Liver (tissue), 9 donors: ENCODE data around the gene CLCF1. TPM values are rescaled to one million over a fixed set of nuclear protein-coding genes. Genes with fewer than 3 reads are reported as not detected.

Experiments
- DNase-seq: peaks from one replicate; pipeline ENCODE4 v3.0.0-alpha.2; 2017; ENCODE audit warnings: low spot score
- H3K27ac ChIP-seq, 2 donors: one replicate each; pipeline ENCODE4 v1.7.0; 2013; ENCODE audit warnings: inconsistent platforms in 2 of 2, low read length in 2 of 2, control low read depth in 1 of 2, low read depth in 1 of 2, mild to moderate bottlenecking in 1 of 2
- H3K27me3 ChIP-seq, 4 donors: one replicate each; pipeline versions ENCODE4 v1.6.1 to v1.7.0; 2013; ENCODE audit warnings: low read length in 3 of 4, inconsistent platforms in 1 of 4, mild to moderate bottlenecking in 1 of 4, moderate library complexity in 1 of 4; ENCODE audit not compliant: control insufficient read depth in 4 of 4, insufficient read depth in 4 of 4
- H3K36me3 ChIP-seq, 4 donors: one replicate each; pipeline versions ENCODE4 v1.6.1 to v1.7.0; 2013; ENCODE audit warnings: low read length in 3 of 4, mild to moderate bottlenecking in 3 of 4, low read depth in 1 of 4, moderate library complexity in 1 of 4; ENCODE audit not compliant: control insufficient read depth in 4 of 4, insufficient read depth in 3 of 4
- H3K4me1 ChIP-seq, 4 donors: one replicate each; pipeline versions ENCODE4 v1.6.1 to v1.7.0; 2013; ENCODE audit warnings: low read length in 3 of 4, mild to moderate bottlenecking in 3 of 4, moderate library complexity in 1 of 4; ENCODE audit not compliant: control insufficient read depth in 4 of 4, insufficient read depth in 4 of 4
- H3K4me3 ChIP-seq, 3 donors: one replicate each; pipeline versions ENCODE4 v1.6.1 to v1.7.0; 2013; ENCODE audit warnings: low read length in 3 of 3, control low read depth in 1 of 3, low read depth in 1 of 3, mild to moderate bottlenecking in 1 of 3
- H3K9ac ChIP-seq, 2 donors: one replicate each; pipeline ENCODE4 v1.7.0; 2013; ENCODE audit warnings: low read length in 2 of 2, mild to moderate bottlenecking in 2 of 2, moderate library complexity in 2 of 2, control low read depth in 1 of 2, low read depth in 1 of 2
- H3K9me3 ChIP-seq, 4 donors: one replicate each; pipeline versions ENCODE4 v1.6.1 to v1.7.0; 2013; ENCODE audit warnings: low read length in 3 of 4; ENCODE audit not compliant: control insufficient read depth in 4 of 4
- ATF3 ChIP-seq: IDR thresholded peaks from 2 replicates; pipeline ENCODE4 v1.6.1; 2016; ENCODE audit warnings: antibody characterized with exemption
- EGR1 ChIP-seq, 2 donors: IDR thresholded peaks; 2 replicates each; pipeline ENCODE4 v1.6.1; 2016 to 2018; ENCODE audit warnings: antibody characterized with exemption in 2 of 2, low read depth in 2 of 2
- FOXA1 ChIP-seq: IDR thresholded peaks from 2 replicates; pipeline ENCODE4 v1.6.1; 2016; ENCODE audit warnings: antibody characterized with exemption
- FOXA2 ChIP-seq: IDR thresholded peaks from 2 replicates; pipeline ENCODE4 v1.6.1; 2016; ENCODE audit warnings: antibody characterized with exemption
- GABPA ChIP-seq, 2 donors: IDR thresholded peaks in 1 of 2; conservative IDR thresholded peaks in 1 of 2; 2 replicates each; pipeline ENCODE4 v1.6.1; 2016; ENCODE audit warnings: antibody characterized with exemption in 2 of 2, mild to moderate bottlenecking in 1 of 2, moderate library complexity in 1 of 2
- HNF4A ChIP-seq, 2 donors: conservative IDR thresholded peaks; 2 replicates each; pipeline ENCODE4 v1.6.1; 2016; ENCODE audit warnings: antibody characterized with exemption in 2 of 2, mild to moderate bottlenecking in 2 of 2
- HNF4G ChIP-seq: IDR thresholded peaks from 2 replicates; pipeline ENCODE4 v1.6.1; 2016; ENCODE audit warnings: antibody characterized with exemption
- JUND ChIP-seq, 2 donors: IDR thresholded peaks; 2 replicates each; pipeline ENCODE4 v1.6.1; 2016; ENCODE audit warnings: antibody characterized with exemption in 2 of 2
- NR2F2 ChIP-seq: IDR thresholded peaks from 2 replicates; pipeline ENCODE4 v1.6.1; 2016; ENCODE audit warnings: antibody characterized with exemption
- RAD21 ChIP-seq, 2 donors: IDR thresholded peaks; 2 replicates each; pipeline ENCODE4 v1.6.1; 2016; ENCODE audit warnings: antibody characterized with exemption in 2 of 2, mild to moderate bottlenecking in 2 of 2
- REST ChIP-seq: IDR thresholded peaks from 2 replicates; pipeline ENCODE4 v1.6.1; 2016; ENCODE audit warnings: antibody characterized with exemption, mild to moderate bottlenecking
- RXRA ChIP-seq, 2 donors: IDR thresholded peaks; 2 replicates each; pipeline ENCODE4 v1.6.1; 2017 to 2018; ENCODE audit warnings: antibody characterized with exemption in 2 of 2, mild to moderate bottlenecking in 1 of 2
- SP1 ChIP-seq: IDR thresholded peaks from 2 replicates; pipeline ENCODE4 v1.6.1; 2018; ENCODE audit warnings: antibody characterized with exemption, mild to moderate bottlenecking
- TAF1 ChIP-seq: conservative IDR thresholded peaks from 2 replicates; pipeline ENCODE4 v1.6.1; 2016; ENCODE audit warnings: antibody characterized with exemption, mild to moderate bottlenecking
- YY1 ChIP-seq: IDR thresholded peaks from 2 replicates; pipeline ENCODE4 v1.6.1; 2016; ENCODE audit warnings: antibody characterized with exemption, mild to moderate bottlenecking
- ZBTB33 ChIP-seq: IDR thresholded peaks from 2 replicates; pipeline ENCODE4 v1.6.1; 2016; ENCODE audit warnings: antibody characterized with exemption
- WGBS: extraction: QIAGEN DNeasy Blood & Tissue Kit; methylation state at CpG from one replicate; pipeline ENCODE4 v1.1.7; 2013; 5-methylcytosine and 5-hydroxymethylcytosine counted together
- polyA plus RNA-seq, 2 donors: library from polyadenylated mRNA; stranded (reverse) in 1 of 2; unstranded in 1 of 2; fragments of 200-250 nt in 1 of 2; fragments of >200 nt in 1 of 2; fragmentation: Nextera tagmentation in 1 of 2; extraction: Ambion mirVana in 1 of 2; gene quantifications; one replicate each; pipeline versions ENCODE4 v1.2.1 to v1.2.3, GENCODE V29; 2013 to 2015
- total RNA-seq, 2 donors: library from RNA; depleted of rRNA; stranded (reverse); fragments of >200 nt; gene quantifications; one replicate each; pipeline ENCODE4 v1.2.3, GENCODE V29; 2014
- TF ChIP-seq, protein P1 (sequence below): IDR thresholded peaks from 2 replicates; pipeline ENCODE4 v1.6.1; 2016; ENCODE audit warnings: antibody characterized with exemption
- TF ChIP-seq, protein P2 (sequence below): fragments of 150-350 bp; IDR thresholded peaks from 2 replicates; pipeline ENCODE4 v1.5.1; 2017; ENCODE audit warnings: improper control_type of control experiment, low read depth, low read length; ENCODE audit not compliant: missing input control
- donor health status: healthy.
- donor health status: healthy.
- donor health status: healthy.
- donor health status: healthy.
- donor health status: healthy.

The CLCF1 gene
- total and polyA plus RNA-seq, 4 donors, result 0.14 to 1.8 (median 0.20) TPM

DNA sequence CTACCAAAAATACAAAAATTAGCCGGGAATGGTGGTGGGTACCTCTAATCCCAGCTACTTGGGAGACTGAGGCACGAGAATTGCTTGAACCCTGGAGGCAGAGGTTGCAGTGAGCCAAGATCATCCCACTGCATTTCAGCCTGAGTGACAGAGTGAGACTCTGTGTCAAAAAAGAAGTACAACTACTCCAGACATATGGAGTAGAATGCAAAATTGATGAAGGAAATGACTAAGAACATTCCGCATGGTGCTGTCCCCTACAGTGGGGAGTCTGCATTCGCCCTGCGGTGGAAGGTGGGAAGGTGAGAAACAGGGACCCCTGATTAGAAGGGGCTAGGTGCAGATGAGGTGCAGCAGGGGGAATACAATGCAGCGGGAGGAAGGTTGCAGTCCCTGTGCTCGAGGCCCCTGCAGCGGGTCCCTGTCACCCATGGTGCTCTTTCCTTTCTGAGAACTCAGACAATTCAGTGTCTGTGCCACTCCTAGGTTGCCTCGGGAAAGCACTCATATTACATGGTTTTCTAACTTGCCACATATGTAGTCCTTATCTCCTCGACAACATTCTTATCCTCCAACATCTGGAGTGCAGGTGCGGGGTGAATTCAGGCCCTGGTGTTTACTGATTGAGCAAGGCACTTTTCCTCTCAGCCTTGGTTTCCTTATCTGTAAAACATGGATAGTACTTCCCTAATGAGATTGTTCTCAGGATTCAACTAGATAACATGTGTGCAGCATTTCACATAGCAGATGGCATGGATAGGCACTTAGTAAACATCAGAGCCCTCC lies 25.2 kb downstream of the CLCF1 start:
- H3K36me3 ChIP-seq, result peaks cover 0 to 1% (median 0%) of the 10 kb centered on the region in 4 donors
- peaks cover 2 to 19% (median 11%) of the 10 kb centered on the region in 4 donors for H3K4me1 ChIP-seq
- no peak overlapping the region for H3K4me3 ChIP-seq
- H3K27me3 ChIP-seq, result no peaks in the 10 kb centered on the region
- H3K27ac ChIP-seq, result no peak overlapping the region
- TF ChIP-seq, protein P1, sequence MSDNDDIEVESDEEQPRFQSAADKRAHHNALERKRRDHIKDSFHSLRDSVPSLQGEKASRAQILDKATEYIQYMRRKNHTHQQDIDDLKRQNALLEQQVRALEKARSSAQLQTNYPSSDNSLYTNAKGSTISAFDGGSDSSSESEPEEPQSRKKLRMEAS, result no peak
- TF ChIP-seq ZBTB33 (no peak), JUND (IDR thresholded peaks at IDR 0.05) (no peak), RAD21 (IDR thresholded peaks at IDR 0.05) (no peak), ATF3 (no peak), HNF4G (no peak), HNF4A (conservative IDR thresholded peaks at IDR 0.05) (no peak), REST (no peak), RXRA (IDR thresholded peaks at IDR 0.05) (no peak), TAF1 (no peak), GABPA (IDR thresholded peaks at IDR 0.05 in 1 of 2, conservative IDR thresholded peaks at IDR 0.05 in 1 of 2) (no peak), EGR1 (IDR thresholded peaks at IDR 0.05; ENCODE audit: low read depth in 2 of 2) (no peak), FOXA2 (no peak), YY1 (no peak), NR2F2 (no peak), FOXA1 (no peak), SP1 (no peak)
- TF ChIP-seq, protein P2, sequence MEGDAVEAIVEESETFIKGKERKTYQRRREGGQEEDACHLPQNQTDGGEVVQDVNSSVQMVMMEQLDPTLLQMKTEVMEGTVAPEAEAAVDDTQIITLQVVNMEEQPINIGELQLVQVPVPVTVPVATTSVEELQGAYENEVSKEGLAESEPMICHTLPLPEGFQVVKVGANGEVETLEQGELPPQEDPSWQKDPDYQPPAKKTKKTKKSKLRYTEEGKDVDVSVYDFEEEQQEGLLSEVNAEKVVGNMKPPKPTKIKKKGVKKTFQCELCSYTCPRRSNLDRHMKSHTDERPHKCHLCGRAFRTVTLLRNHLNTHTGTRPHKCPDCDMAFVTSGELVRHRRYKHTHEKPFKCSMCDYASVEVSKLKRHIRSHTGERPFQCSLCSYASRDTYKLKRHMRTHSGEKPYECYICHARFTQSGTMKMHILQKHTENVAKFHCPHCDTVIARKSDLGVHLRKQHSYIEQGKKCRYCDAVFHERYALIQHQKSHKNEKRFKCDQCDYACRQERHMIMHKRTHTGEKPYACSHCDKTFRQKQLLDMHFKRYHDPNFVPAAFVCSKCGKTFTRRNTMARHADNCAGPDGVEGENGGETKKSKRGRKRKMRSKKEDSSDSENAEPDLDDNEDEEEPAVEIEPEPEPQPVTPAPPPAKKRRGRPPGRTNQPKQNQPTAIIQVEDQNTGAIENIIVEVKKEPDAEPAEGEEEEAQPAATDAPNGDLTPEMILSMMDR, result no peak
- H3K9ac ChIP-seq, result no peak overlapping the region
- no peak for DNase-seq
- H3K9me3 ChIP-seq, result no peaks in the 10 kb centered on the region
- 82% methylated on average over 11 of the region's 11 CpGs for WGBS
